Measurements from ENCODE around the gene CASP14.
"Not testable (repeated sequence)": the region's sequence is repeated elsewhere in the genome, so short reads cannot be mapped to it uniquely, and the experiment has no call there.

CASP14 gene

DNA sequence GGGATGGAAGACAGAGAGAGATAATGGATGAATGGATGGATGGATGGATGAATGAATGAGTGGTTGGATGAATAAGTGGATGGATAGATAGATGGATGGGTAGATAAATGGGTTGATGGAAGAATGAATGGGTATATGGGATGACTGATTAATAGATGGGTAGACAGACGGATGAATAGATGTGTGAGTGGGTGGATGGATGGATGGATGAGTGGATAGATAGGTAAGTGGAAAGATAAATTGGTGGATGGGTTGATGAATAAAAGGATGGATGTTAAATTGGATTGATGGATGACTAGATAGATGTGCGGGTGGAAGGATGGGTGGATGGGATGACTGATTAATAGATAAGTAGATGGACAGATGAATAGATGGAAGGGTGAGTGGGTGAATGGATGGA is 1.4 kb downstream of the CASP14 start:
- Histone ChIP-seq H3K79me2 (ENCODE audit: insufficient read depth, low read length) (no peaks in the 10 kb centered on the region), H2AFZ (ENCODE audit: low read depth, low read length) (no peak overlapping the region), H3K27me3 (ENCODE audit: insufficient read depth, low read length, poor library complexity) (no peaks in the 10 kb centered on the region), H3K9me3 (ENCODE audit: insufficient read depth, low read length, severe bottlenecking) (no peaks in the 10 kb centered on the region), H3K9ac (ENCODE audit: low read depth, low read length) (no peak overlapping the region), H3K4me1 (ENCODE audit: insufficient read depth, low read length) (no peaks in the 10 kb centered on the region), H3K27ac (ENCODE audit: low read length) (no peak overlapping the region), H3K4me3 (ENCODE audit: low read depth in 1 of 2, low read length in 2 of 2) (no peak overlapping the region), H3K4me2 (ENCODE audit: insufficient read depth, low read length) (no peak overlapping the region), H3K36me3 (ENCODE audit: insufficient read depth, low read length) (no peaks in the 10 kb centered on the region), H4K20me1 (ENCODE audit: insufficient read depth, low read length) (no peaks in the 10 kb centered on the region)
- no peak for TF ChIP-seq EZH2 (IDR thresholded peaks at IDR 0.05; ENCODE audit: borderline replicate concordance, low read depth, low read length, severe bottlenecking)
- TF ChIP-seq, protein P1, sequence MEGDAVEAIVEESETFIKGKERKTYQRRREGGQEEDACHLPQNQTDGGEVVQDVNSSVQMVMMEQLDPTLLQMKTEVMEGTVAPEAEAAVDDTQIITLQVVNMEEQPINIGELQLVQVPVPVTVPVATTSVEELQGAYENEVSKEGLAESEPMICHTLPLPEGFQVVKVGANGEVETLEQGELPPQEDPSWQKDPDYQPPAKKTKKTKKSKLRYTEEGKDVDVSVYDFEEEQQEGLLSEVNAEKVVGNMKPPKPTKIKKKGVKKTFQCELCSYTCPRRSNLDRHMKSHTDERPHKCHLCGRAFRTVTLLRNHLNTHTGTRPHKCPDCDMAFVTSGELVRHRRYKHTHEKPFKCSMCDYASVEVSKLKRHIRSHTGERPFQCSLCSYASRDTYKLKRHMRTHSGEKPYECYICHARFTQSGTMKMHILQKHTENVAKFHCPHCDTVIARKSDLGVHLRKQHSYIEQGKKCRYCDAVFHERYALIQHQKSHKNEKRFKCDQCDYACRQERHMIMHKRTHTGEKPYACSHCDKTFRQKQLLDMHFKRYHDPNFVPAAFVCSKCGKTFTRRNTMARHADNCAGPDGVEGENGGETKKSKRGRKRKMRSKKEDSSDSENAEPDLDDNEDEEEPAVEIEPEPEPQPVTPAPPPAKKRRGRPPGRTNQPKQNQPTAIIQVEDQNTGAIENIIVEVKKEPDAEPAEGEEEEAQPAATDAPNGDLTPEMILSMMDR (IDR thresholded peaks at IDR 0.05; ENCODE audit: borderline replicate concordance, extremely low read depth, low read length, poor library complexity, severe bottlenecking) = no peak
- no peak for ATAC-seq (ENCODE audit: insufficient read depth, low read depth)
- DNase-seq = no peak

DNA sequence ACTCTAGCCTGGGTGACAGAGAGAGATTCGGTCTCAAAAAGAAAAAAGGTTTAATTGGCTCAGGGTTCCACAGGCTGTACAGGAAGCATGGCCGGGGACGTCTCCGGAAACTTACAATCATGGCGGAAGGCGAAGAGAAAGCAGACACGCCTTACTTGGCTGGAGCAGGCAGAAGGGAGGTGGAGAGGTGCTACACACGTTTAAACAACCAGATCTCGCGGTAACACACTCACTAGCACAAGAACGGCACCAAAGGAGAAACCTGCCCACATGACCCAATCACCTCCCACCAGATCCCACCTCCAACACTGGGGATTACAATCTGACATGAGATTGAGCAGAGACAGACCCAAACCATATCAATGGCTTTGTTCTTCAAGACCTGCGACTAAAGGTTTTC is 12.8 kb downstream of the CASP14 start:
- Histone ChIP-seq H3K27ac (ENCODE audit: low read length) (no peak overlapping the region), H2AFZ (ENCODE audit: low read depth, low read length) (no peak overlapping the region), H3K4me3 (ENCODE audit: low read depth in 1 of 2, low read length in 2 of 2) (no peak overlapping the region), H3K9me3 (ENCODE audit: insufficient read depth, low read length, severe bottlenecking) (no peaks in the 10 kb centered on the region), H3K79me2 (ENCODE audit: insufficient read depth, low read length) (no peaks in the 10 kb centered on the region), H3K9ac (ENCODE audit: low read depth, low read length) (no peak overlapping the region), H4K20me1 (ENCODE audit: insufficient read depth, low read length) (no peaks in the 10 kb centered on the region), H3K36me3 (ENCODE audit: insufficient read depth, low read length) (no peaks in the 10 kb centered on the region), H3K4me1 (ENCODE audit: insufficient read depth, low read length) (no peaks in the 10 kb centered on the region), H3K27me3 (ENCODE audit: insufficient read depth, low read length, poor library complexity) (no peaks in the 10 kb centered on the region), H3K4me2 (ENCODE audit: insufficient read depth, low read length) (no peak overlapping the region)
- no peak for ATAC-seq (ENCODE audit: insufficient read depth, low read depth)
- DNase-seq = no peak
- no peak for TF ChIP-seq EZH2 (IDR thresholded peaks at IDR 0.05; ENCODE audit: borderline replicate concordance, low read depth, low read length, severe bottlenecking)

DNA sequence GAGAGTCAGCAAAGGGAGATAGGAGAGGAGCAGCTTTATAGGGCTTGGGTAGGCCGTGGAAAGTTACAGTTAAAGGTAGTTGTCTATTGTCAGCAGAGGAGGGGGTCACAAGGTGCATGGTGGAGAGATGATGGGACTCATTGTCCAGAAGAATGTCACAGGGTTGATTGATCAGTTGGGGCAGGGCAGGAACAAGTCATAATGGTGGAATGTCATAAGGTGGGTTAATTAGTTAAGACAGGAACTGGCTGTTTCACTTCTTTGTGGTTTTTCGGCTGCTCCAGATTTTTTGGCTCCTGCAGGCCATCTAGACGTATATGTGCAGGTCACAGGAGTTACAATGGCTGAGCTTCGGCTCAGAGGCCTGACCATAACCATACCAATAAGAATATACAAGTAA is 21.1 kb downstream of the CASP14 start:
- not testable (repeated sequence) for H3K9ac ChIP-seq (ENCODE audit: low read depth, low read length)

DNA sequence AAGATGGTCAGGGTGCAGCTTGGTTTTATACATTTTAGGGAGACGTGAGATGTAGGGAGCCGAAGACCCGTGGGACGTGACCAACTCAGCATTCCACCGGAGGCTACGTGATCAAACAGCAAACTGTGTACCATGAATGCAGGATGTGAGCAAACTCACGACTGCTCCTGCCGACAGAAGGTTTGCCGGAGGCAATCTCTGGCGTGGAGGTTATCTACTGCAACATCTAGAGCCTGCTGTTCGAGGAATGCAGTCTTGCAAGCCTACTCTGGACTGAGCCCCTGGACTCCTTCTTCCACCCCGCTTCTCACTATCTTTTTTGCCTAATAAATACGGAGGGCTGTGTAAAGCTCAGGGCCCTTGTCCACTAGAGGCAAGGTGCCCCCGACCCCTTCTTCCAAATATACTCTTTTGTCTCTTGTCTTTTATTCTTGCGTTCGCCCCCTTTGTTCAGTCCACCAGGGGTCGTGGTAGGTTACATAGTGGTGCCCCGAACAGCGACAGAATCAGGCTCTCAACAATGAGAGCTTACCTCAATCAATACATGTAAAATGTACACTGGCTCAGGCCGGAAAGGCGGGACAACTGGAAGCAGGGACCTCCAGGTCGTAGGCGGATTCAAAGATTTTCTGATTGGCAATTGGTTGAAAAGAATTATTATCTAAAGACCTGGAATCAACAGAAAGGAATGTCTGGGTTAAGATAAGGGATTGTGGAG is 23.8 kb downstream of the CASP14 start:
- TF ChIP-seq, protein P1 (IDR thresholded peaks at IDR 0.05; ENCODE audit: borderline replicate concordance, extremely low read depth, low read length, poor library complexity, severe bottlenecking) = peak; percentile 23
- TF ChIP-seq EZH2 (IDR thresholded peaks at IDR 0.05; ENCODE audit: borderline replicate concordance, low read depth, low read length, severe bottlenecking) = no peak
- Histone ChIP-seq H3K36me3 (ENCODE audit: insufficient read depth, low read length) (no peaks in the 10 kb centered on the region), H3K4me2 (ENCODE audit: insufficient read depth, low read length) (no peak overlapping the region), H3K9me3 (ENCODE audit: insufficient read depth, low read length, severe bottlenecking) (no peaks in the 10 kb centered on the region), H2AFZ (ENCODE audit: low read depth, low read length) (no peak overlapping the region), H4K20me1 (ENCODE audit: insufficient read depth, low read length) (no peaks in the 10 kb centered on the region), H3K27me3 (ENCODE audit: insufficient read depth, low read length, poor library complexity) (no peaks in the 10 kb centered on the region), H3K27ac (ENCODE audit: low read length) (no peak overlapping the region), H3K4me1 (ENCODE audit: insufficient read depth, low read length) (no peaks in the 10 kb centered on the region), H3K9ac (ENCODE audit: low read depth, low read length) (no peak overlapping the region), H3K4me3 (ENCODE audit: low read depth in 1 of 2, low read length in 2 of 2) (no peak overlapping the region), H3K79me2 (ENCODE audit: insufficient read depth, low read length) (no peaks in the 10 kb centered on the region)
- ATAC-seq (ENCODE audit: insufficient read depth, low read depth) (no peak), DNase-seq (no peak)

More for the DNA sequence above, 21.1 kb downstream of the CASP14 start:
- H3K36me3 ChIP-seq (ENCODE audit: insufficient read depth, low read length); H3K4me3 ChIP-seq (ENCODE audit: low read depth in 1 of 2, low read length in 2 of 2); H3K4me1 ChIP-seq (ENCODE audit: insufficient read depth, low read length); H2AFZ ChIP-seq (ENCODE audit: low read depth, low read length); DNase-seq; H3K9me3 ChIP-seq (ENCODE audit: insufficient read depth, low read length, severe bottlenecking); H3K4me2 ChIP-seq (ENCODE audit: insufficient read depth, low read length); H3K27me3 ChIP-seq (ENCODE audit: insufficient read depth, low read length, poor library complexity); H3K79me2 ChIP-seq (ENCODE audit: insufficient read depth, low read length); ATAC-seq (ENCODE audit: insufficient read depth, low read depth); H4K20me1 ChIP-seq (ENCODE audit: insufficient read depth, low read length); H3K27ac ChIP-seq (ENCODE audit: low read length): not testable (repeated sequence)
